G401 (cell line): ENCODE measurements around the gene TPK1. TPM values are rescaled to one million over a fixed set of nuclear protein-coding genes. Genes with fewer than 3 reads are reported as not detected.

Source experiments
- DNase-seq: peaks from one replicate; pipeline ENCODE4 v3.0.0-alpha.2; 2015; ENCODE audit warnings: low spot score
- in situ Hi-C: cut with HindIII; loops from 2 replicates; pipeline ENCODE4 v1.10.0; 2016; ENCODE audit warnings: low sequenced_read_pairs, mixed read lengths
- total RNA-seq: library from RNA; depleted of rRNA; stranded (reverse); fragments of >200 nt; shearing (Covaris generic); gene quantifications from 2 replicates; pipeline ENCODE4 v1.2.3, GENCODE V29; 2014; rRNA removed

TPK1 gene
- 1.6 and 2.0 TPM in 2 replicates for total RNA-seq

DNA sequence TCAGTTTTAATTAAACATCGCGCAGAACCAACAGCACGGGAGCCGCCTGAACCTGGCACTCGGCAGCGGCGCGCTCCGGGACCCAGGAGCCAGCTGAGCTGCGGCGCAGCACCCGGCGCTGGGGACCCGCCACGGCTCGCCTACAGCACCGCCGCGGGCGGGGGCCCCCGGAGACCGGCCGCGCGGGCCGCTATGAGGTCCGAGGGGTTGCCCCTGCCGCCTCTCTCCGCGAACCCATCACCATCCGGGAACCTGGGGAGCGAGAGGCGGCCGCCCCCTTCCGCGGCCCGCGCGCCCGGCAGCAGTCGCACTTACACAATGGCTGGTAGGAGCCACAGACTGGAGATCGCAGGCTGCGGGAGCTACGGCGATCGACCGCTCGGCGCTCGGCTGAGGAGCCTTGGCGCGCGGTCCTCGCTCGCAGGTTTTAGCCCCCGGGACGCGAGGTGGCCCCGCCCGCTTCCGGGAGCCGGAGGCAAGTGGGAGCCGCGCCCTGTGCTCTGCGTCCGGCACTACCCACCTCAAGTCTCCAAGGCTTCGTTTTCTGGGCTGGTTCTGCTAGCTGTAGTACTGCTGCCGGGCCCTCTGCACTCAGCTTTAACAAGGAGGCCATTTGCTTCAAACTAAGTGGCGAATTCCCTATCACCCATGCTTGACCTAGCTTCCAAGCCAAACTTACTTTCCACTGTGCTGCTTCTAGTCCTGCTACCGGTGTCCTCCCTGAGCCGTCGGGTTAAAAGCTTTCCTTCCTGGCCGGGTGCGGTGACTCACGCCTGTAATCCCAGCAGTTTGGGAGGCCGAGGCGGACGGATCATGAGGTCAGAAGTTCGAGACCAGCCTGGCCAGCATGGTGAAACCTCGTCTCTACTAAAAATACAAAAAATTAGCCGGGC, at the start of gene TPK1:
TPK1 (minus strand) TSS at position 402 of the 893 bp plus-strand sequence. CDS start 451 bp downstream, outside the sequence.
- peak; percentile 91 for DNase-seq
- in situ Hi-C loops, result no loop called here

GRCh38 chr7:144885478-144885877, 49.6 kb upstream of the TPK1 start:
- in situ Hi-C loops, result no loop called here
- no peak for DNase-seq

DNA sequence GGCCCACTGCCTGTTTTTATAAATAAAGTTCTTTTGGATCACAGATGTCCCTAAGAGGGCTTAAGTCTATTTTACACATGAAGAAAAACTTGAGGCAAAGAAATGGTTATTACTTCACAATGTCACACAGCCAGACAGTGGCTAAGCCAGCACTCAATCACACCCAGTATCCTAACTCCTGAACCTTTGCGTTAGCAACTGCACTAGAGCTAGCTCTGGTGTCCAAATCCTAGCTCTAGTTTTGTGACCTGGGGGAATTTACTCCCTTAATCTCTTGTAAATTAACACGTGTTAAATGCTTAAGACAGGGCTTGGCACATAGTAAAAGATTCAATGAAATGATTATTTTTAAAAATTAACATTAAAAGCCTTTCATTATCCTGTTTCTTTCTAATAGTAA, 49.0 kb upstream of the TPK1 start:
- DNase-seq, result no peak
- in situ Hi-C loops, result no loop called here

DNA sequence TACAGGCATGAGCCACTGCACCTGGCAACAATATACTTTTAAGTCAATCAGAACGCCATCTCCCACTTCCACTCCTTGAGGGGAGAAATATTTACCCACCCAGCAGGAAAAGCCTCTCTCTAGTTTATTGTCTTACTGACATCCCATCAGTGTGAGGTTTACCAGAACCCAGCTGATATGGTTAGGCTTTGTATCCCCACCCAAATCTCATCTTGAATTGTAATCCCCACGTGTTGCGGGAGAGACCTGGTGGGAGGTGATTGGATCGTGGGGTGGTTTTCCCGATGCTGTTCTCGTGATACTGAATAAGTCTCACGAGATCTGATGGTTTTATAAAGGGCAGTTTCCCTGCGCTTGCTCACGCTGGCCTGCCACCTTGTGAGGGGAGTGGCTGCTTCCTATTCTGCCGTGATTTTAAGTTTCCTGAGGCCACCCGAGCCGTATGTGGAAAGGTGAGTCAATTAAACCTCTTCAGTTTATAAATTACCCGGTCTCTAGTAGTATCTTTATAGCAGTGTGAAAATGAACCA, 37.5 kb upstream of the TPK1 start:
- in situ Hi-C loops, result no loop called here
- no peak for DNase-seq

DNA sequence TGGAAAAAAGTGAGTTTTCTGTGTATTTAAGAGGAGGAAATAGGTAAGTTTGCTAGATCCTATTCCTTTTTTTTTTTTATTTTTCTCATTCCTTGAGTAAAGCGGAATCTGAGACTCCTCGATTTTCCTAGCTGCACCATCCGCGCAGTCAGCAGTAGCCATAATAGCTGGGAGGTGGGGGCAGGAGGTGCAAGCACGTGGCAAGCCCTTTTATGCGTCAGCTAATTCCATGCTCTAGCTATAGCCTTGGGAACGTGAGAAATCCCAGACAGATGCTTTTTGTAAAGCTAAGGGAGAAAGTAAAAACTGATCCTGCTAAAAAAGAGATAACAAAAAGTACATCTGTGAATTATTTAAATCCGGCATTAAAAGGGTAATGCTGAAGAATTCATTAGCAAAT, 33.2 kb upstream of the TPK1 start:
- DNase-seq, result no peak
- in situ Hi-C loops, result no loop called here

DNA sequence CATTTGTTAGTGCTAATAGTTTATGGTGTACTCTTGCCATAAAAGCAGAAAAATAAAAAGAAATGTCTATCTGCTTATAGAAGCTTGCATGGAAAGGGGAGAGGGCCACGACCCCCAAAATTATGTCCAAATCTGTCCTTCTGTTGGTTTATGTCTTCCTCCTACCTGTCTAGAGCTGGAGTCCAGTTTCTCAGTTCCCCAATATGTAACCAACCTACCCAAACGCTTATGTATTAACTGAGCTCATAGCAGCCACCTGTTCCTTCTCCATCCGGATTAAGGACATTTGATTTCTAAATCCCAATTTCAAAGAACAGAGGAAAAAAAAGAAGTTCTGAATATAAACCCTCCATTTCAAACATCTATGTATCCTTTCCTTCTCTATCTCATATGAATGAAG, 30.3 kb upstream of the TPK1 start:
- in situ Hi-C loops, result no loop called here
- DNase-seq, result no peak

- DNase-seq, result no peak
- in situ Hi-C loops, result no loop called here
Measured at GRCh38 chr7:144863320-144863647, 27.4 kb upstream of the TPK1 start.

DNA sequence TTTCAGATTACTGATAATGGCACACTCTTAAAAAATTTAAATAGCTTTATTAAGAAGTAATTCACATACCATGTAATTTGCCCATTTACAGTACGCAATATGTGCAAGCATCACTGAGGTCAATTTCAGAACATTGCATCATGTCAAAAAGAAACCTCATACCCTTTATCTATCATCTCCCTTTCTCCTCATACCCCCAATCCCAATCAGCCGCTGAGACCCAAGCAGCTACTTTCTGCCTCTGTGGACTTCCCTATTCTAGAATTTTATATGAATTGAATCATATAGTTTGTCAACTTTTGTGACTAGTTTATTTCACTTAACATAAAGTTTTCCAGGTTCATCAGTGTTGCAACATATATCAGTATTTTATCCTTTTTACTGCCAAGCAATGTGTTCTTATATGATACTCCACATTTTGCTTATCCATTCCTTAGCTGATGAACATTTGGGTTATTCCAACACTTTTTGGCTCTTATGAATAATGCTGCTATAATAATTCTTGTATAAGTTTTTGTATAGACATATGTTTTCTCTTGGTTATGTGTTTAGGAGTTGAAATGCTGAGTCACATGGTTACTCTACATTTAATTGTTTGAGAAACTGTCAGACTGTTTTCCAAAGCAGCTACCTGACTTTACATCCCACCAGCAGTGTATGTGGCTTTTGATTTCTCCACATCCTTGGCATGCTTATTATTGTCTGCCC, 26.9 kb upstream of the TPK1 start:
- no peak for DNase-seq
- in situ Hi-C loops, result no loop called here

DNA sequence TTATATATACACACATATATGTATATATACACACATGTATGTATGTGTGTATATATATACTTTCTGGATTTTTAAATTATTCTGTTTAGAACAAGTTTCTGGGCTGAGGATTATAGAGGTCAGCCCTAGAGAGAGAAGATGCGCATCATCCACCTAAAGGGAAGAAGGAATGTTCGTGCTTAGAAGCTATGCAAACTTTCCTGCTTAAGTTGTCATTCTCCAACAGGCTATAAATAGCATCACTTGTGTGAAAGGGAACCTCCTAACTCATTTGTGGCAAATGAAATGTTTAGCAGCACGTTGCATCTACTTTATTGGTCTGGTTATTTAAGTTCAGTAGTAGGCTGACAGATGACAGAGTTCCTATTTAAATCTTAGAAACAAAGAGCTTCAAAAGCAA, 23.9 kb upstream of the TPK1 start:
- in situ Hi-C loops, result no loop called here
- DNase-seq, result no peak

DNA sequence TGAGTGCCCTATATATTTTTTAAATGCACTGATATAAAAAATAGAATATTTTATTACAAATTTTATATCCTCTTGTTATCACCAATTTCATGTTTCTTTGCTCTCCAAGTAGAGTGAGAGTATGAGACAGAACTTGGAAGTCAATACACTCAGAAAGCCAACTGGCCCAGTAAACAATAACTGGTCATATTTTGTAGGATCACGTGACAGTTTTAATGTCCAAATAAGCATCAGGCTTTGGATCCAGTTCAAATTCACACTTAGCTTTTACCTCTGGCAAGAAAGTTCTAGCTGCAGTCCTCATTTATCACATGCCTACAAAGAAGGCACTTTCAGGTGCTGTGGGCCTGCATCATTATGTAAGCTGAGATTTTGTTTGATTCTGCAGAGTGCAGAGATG, 21.6 kb upstream of the TPK1 start:
- in situ Hi-C loops, result no loop called here

GRCh38 chr7:144854839-144855424, 19.1 kb upstream of the TPK1 start:
- peak; percentile 28 for DNase-seq
- in situ Hi-C loops, result no loop called here

More for the DNA sequence above, 21.6 kb upstream of the TPK1 start:
- no peak for DNase-seq

- DNase-seq, result no peak
- in situ Hi-C loops, result no loop called here
Measured at GRCh38 chr7:144853542-144853941, 17.7 kb upstream of the TPK1 start.

GRCh38 chr7:144848078-144848477, 12.2 kb upstream of the TPK1 start:
- DNase-seq, result no peak
- in situ Hi-C loops, result no loop called here

DNA sequence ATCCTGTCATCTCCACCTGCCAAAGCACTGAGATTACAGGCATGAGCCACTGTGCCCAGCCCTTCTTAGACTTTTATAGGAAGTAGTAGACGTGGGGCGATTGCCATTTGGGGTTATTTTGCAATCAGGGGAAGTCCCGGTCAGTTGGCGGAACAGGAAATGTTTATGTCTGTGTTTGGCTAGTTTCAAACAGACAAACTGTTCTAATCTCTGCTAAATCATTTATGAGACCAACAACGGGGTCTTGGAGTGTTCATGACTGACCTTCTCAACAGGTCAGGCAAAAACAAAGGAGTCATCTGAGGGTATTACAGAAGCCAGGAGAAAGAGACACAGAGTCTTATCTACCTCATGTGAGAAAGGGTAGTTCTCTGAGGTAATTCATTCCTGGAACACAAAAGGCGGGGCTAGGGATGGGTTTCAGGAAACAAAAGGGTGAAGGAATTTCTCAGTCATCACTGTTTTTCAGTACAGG, 6.6 kb upstream of the TPK1 start:
- in situ Hi-C loops, result no loop called here
- no peak for DNase-seq

GRCh38 chr7:144836545-144836842, 641 bp upstream of the TPK1 start:
- in situ Hi-C loops, result no loop called here
- no peak for DNase-seq

- DNase-seq, result peak; percentile 85
- in situ Hi-C loops, result no loop called here
Measured at GRCh38 chr7:144835155-144835611, 670 bp downstream of the TPK1 start.

DNA sequence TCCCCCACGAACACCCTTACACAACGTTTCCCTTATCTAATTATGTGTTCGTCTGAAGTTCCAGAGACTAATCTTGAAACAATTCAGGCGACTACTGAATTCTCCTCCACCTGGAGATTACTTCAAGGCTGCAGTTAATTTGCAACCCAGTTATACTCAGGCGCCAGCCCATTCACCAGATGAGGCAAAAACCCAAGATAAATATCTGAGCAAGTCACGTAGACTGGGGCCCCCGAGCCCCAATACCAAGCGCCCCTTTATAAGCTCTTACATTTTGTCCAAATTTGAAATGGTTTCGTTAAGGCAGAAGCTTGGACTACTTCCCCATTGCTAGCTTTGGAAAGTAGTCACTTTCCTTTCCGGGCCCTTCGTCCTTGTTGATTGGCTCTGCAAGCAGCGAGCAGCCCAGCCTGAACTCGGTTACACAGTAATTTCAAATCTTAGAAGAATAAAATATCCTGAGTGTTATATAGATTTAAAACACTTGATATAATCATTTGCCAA, 1.2 kb downstream of the TPK1 start:
- in situ Hi-C loops, result no loop called here
- DNase-seq, result no peak

DNA sequence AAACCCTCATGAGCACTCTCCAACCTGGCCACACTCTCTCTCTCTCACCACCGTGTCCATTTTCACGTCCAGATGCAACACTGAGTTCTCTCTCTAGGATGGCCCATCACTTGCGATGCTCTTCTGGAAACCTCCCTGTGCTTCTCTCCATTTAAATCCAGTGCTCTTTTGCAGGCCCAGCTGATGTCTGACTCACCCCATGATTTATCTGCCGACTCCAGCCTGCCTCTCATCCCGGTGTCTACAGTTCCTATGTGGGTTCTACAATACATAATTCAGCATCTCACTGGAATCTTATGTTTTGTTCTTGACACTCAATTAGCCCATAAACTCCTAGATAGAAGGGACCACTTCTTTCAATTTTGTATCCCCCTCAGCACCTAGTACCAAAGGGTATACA, 5.0 kb downstream of the TPK1 start:
- in situ Hi-C loops, result no loop called here
- no peak for DNase-seq

DNA sequence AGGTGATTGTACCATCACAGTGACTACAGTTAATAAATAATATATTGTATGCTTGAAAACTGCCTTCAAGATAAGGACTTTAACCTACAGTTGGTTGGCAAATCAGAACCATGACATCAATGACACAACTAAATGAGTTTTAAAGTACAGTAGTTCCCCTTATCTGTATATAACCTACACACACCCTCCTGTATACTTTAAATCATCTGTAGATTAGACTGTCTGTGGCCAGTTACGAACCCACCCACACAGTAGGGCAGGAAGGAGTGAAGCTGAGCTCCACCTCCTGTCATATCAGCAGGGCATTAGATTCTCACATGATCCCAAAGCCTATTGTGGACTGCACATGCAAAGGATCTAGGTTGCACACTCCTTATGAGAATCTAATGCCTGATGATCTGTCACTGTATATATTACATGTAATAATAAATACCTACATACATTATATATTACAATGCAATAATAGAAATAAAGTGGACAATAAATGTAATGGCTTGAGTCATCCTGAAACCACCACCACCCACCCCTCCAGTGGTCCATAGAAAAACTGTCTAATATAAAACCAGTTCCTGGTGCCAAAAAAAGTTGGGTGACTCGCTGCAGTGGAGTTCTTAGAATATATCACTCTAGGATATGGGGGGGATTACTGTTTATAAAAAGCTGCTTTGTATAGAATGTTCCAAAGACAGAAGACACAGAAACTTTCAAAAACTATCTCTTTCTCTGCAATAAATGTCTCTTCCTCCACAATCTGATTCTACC, 5.6 kb downstream of the TPK1 start:
- DNase-seq, result no peak
- in situ Hi-C loops, result no loop called here
